Measurements from ENCODE around the gene ANKRD66.

The ANKRD66 gene

GRCh38 chr6:46751658-46752057 is 4.9 kb downstream of the ANKRD66 start:
- no peaks in the 10 kb centered on the region for H3K79me2 ChIP-seq (ENCODE audit: insufficient read depth, low read length)
- H2AFZ ChIP-seq (ENCODE audit: low read depth, low read length): no peak overlapping the region
- ATAC-seq (ENCODE audit: insufficient read depth, low read depth): no peak

GRCh38 chr6:46755865-46756264 is 9.1 kb downstream of the ANKRD66 start:
- Histone ChIP-seq H3K4me1 (ENCODE audit: insufficient read depth, low read length) (no peaks in the 10 kb centered on the region), H3K36me3 (ENCODE audit: insufficient read depth, low read length) (no peaks in the 10 kb centered on the region), H2AFZ (ENCODE audit: low read depth, low read length) (no peak overlapping the region), H3K4me3 (ENCODE audit: low read depth in 1 of 2, low read length in 2 of 2) (no peak overlapping the region), H3K27ac (ENCODE audit: low read length) (no peak overlapping the region), H3K27me3 (ENCODE audit: insufficient read depth, low read length, poor library complexity) (no peaks in the 10 kb centered on the region), H4K20me1 (ENCODE audit: insufficient read depth, low read length) (no peaks in the 10 kb centered on the region), H3K4me2 (ENCODE audit: insufficient read depth, low read length) (no peak overlapping the region), H3K9me3 (ENCODE audit: insufficient read depth, low read length, severe bottlenecking) (no peaks in the 10 kb centered on the region), H3K9ac (ENCODE audit: low read depth, low read length) (no peak overlapping the region), H3K79me2 (ENCODE audit: insufficient read depth, low read length) (no peaks in the 10 kb centered on the region)
- TF ChIP-seq EZH2 (IDR thresholded peaks at IDR 0.05; ENCODE audit: borderline replicate concordance, low read depth, low read length, severe bottlenecking): no peak
- no peak for TF ChIP-seq CTCF (IDR thresholded peaks at IDR 0.05; ENCODE audit: borderline replicate concordance, extremely low read depth, low read length, poor library complexity, severe bottlenecking)
- no peak for DNase-seq
- ATAC-seq (ENCODE audit: insufficient read depth, low read depth): no peak

More at GRCh38 chr6:46751658-46752057, 4.9 kb downstream of the ANKRD66 start:
- no peak overlapping the region for H3K9ac ChIP-seq (ENCODE audit: low read depth, low read length)
- H3K27me3 ChIP-seq (ENCODE audit: insufficient read depth, low read length, poor library complexity): no peaks in the 10 kb centered on the region
- H3K27ac ChIP-seq (ENCODE audit: low read length): no peak overlapping the region
- no peak overlapping the region for H3K4me3 ChIP-seq (ENCODE audit: low read depth in 1 of 2, low read length in 2 of 2)
- H3K36me3 ChIP-seq (ENCODE audit: insufficient read depth, low read length): no peaks in the 10 kb centered on the region
- no peak for TF ChIP-seq CTCF (IDR thresholded peaks at IDR 0.05; ENCODE audit: borderline replicate concordance, extremely low read depth, low read length, poor library complexity, severe bottlenecking)
- TF ChIP-seq EZH2 (IDR thresholded peaks at IDR 0.05; ENCODE audit: borderline replicate concordance, low read depth, low read length, severe bottlenecking): no peak
- DNase-seq: no peak
- H3K4me2 ChIP-seq (ENCODE audit: insufficient read depth, low read length): no peak overlapping the region
- no peaks in the 10 kb centered on the region for H3K9me3 ChIP-seq (ENCODE audit: insufficient read depth, low read length, severe bottlenecking)
- H3K4me1 ChIP-seq (ENCODE audit: insufficient read depth, low read length): no peaks in the 10 kb centered on the region
- H4K20me1 ChIP-seq (ENCODE audit: insufficient read depth, low read length): no peaks in the 10 kb centered on the region

- ATAC-seq (ENCODE audit: insufficient read depth, low read depth): no peak
Measured at GRCh38 chr6:46756469-46757213, 9.9 kb downstream of the ANKRD66 start.

More at GRCh38 chr6:46756469-46757213, 9.9 kb downstream of the ANKRD66 start:
- H3K4me3 ChIP-seq (ENCODE audit: low read depth in 1 of 2, low read length in 2 of 2): no peak overlapping the region
- H3K9me3 ChIP-seq (ENCODE audit: insufficient read depth, low read length, severe bottlenecking): no peaks in the 10 kb centered on the region
- DNase-seq: no peak
- no peak overlapping the region for H2AFZ ChIP-seq (ENCODE audit: low read depth, low read length)
- H3K27ac ChIP-seq (ENCODE audit: low read length): no peak overlapping the region
- H3K79me2 ChIP-seq (ENCODE audit: insufficient read depth, low read length): no peaks in the 10 kb centered on the region
- no peak overlapping the region for H3K9ac ChIP-seq (ENCODE audit: low read depth, low read length)
- no peaks in the 10 kb centered on the region for H4K20me1 ChIP-seq (ENCODE audit: insufficient read depth, low read length)
- no peaks in the 10 kb centered on the region for H3K36me3 ChIP-seq (ENCODE audit: insufficient read depth, low read length)
- no peaks in the 10 kb centered on the region for H3K4me1 ChIP-seq (ENCODE audit: insufficient read depth, low read length)
- no peaks in the 10 kb centered on the region for H3K27me3 ChIP-seq (ENCODE audit: insufficient read depth, low read length, poor library complexity)
- no peak for TF ChIP-seq EZH2 (IDR thresholded peaks at IDR 0.05; ENCODE audit: borderline replicate concordance, low read depth, low read length, severe bottlenecking)
- TF ChIP-seq CTCF (IDR thresholded peaks at IDR 0.05; ENCODE audit: borderline replicate concordance, extremely low read depth, low read length, poor library complexity, severe bottlenecking): no peak
- no peak overlapping the region for H3K4me2 ChIP-seq (ENCODE audit: insufficient read depth, low read length)
